Transverse colon (tissue), 4 donors: ENCODE data around the gene MX2. TPM values are rescaled to one million over a fixed set of nuclear protein-coding genes. Genes with fewer than 3 reads are reported as not detected.

ENCODE experiments used
- DNase-seq: peaks from one replicate; pipeline ENCODE4 v3.0.0-alpha.2; 2019
- H3K27ac ChIP-seq, 4 donors: fragments of 200-600 bp; sonication (generic); 2 replicates each; pipeline ENCODE4 v1.5.1; 2016 to 2018; ENCODE audit warnings: inconsistent platforms in 4 of 4
- H3K27me3 ChIP-seq: fragments of 200-600 bp; sonication (generic); 2 replicates; pipeline ENCODE4 v1.5.1; 2017; ENCODE audit warnings: inconsistent platforms
- H3K36me3 ChIP-seq, 4 donors: fragments of 200-600 bp; sonication (generic); 2 replicates each; pipeline ENCODE4 v1.5.1; 2017 to 2019; ENCODE audit warnings: inconsistent platforms in 4 of 4
- H3K4me1 ChIP-seq, 4 donors: fragments of 200-600 bp; sonication (generic); 2 replicates each; pipeline ENCODE4 v1.5.1; 2017 to 2020; ENCODE audit warnings: inconsistent platforms in 4 of 4
- H3K4me3 ChIP-seq, 4 donors: fragments of 200-600 bp; sonication (generic); 1 replicate in 1 of 4; 2 replicates in 3 of 4; pipeline versions ENCODE4 v1.5.1 to v1.6.1; 2017 to 2019; ENCODE audit warnings: inconsistent platforms in 4 of 4
- H3K9me3 ChIP-seq, 2 donors: fragments of 200-600 bp; sonication (generic); 2 replicates each; pipeline ENCODE4 v1.5.1; 2017 to 2019; ENCODE audit warnings: inconsistent platforms in 2 of 2
- EP300 ChIP-seq: sonication (generic); formaldehyde crosslinking; IDR thresholded peaks from one replicate; pipeline ENCODE4 v1.6.1; 2017; ENCODE audit warnings: antibody characterized with exemption, low read depth
- POLR2A ChIP-seq: fragments of 450-650 bp; IDR thresholded peaks from one replicate; pipeline ENCODE4 v1.6.1; 2016; ENCODE audit warnings: antibody characterized with exemption, mild to moderate bottlenecking, moderate library complexity
- POLR2AphosphoS5 ChIP-seq, 3 donors: sonication (generic); formaldehyde crosslinking; IDR thresholded peaks; one replicate each; pipeline ENCODE4 v1.6.1; 2016; ENCODE audit warnings: antibody characterized with exemption in 3 of 3
- WGBS, 2 donors: methylation state at CpG; one replicate each; pipeline ENCODE4 v1.1.5; 2018; ENCODE audit warnings: low coverage in 1 of 2; 5-methylcytosine and 5-hydroxymethylcytosine counted together
- in situ Hi-C, 4 donors: fragments of 200-750 bp; cut with MboI; loops; one replicate each; pipeline versions ENCODE4 v1.15.0 to v1.15.1; 2017; ENCODE audit warnings: low sequenced_read_pairs in 3 of 4, low pct_ligation_motif_present in 1 of 4, low pct_unique_long_range_greater_than_20kb in 1 of 4
- intact Hi-C: fragments of 100-400 bp; cut with DNase I; formaldehyde crosslinking; loops from one replicate; pipeline ENCODE4 v1.15.1; 2023; ENCODE audit warnings: low total_unique reads
- total RNA-seq, 4 donors: library from RNA; depleted of rRNA; stranded (reverse); fragments of >200 nt; gene quantifications; one replicate each; pipeline ENCODE4 v1.1.0, GENCODE V29; 2016
- TF ChIP-seq, protein P1 (sequence below), 5 experiments: fragments of 200-600 bp in 3 of 5; fragments of 450-650 bp in 2 of 5; sonication (generic) in 3 of 5; IDR thresholded peaks; 1 replicate in 2 of 5; 2 replicates in 3 of 5; pipeline ENCODE4 v1.5.1; 2016 to 2017; ENCODE audit warnings: antibody characterized with exemption in 5 of 5, inconsistent platforms in 3 of 5, mild to moderate bottlenecking in 2 of 5, moderate library complexity in 1 of 5

Gene MX2
- total RNA-seq, 4 donors from 2014 or later, result 3.4 to 16.9 (median 4.1) TPM

- Histone ChIP-seq H3K36me3 (peaks cover 0 to 39% (median 11%) of the 10 kb centered on the region in 4 donors), H3K27ac (no peak overlapping the region), H3K27me3 (no peaks in the 10 kb centered on the region), H3K9me3 (no peaks in the 10 kb centered on the region), H3K4me3 (no peak overlapping the region), H3K4me1 (no peaks in the 10 kb centered on the region)
- in situ Hi-C loops, result no loop called here
- WGBS, 2 donors, result 93 to 95% methylated on average over 2 of the region's 2 CpGs
- intact Hi-C loops, result loop anchor here (10.0 kb wide), 1 partner anchor 192 kb away; no protein-coding TSS in a partner anchor
- DNase-seq, result no peak
- TF ChIP-seq POLR2AphosphoS5 (IDR thresholded peaks at IDR 0.05) (no peak), POLR2A (no peak), EP300 (no peak)
- TF ChIP-seq, protein P1, sequence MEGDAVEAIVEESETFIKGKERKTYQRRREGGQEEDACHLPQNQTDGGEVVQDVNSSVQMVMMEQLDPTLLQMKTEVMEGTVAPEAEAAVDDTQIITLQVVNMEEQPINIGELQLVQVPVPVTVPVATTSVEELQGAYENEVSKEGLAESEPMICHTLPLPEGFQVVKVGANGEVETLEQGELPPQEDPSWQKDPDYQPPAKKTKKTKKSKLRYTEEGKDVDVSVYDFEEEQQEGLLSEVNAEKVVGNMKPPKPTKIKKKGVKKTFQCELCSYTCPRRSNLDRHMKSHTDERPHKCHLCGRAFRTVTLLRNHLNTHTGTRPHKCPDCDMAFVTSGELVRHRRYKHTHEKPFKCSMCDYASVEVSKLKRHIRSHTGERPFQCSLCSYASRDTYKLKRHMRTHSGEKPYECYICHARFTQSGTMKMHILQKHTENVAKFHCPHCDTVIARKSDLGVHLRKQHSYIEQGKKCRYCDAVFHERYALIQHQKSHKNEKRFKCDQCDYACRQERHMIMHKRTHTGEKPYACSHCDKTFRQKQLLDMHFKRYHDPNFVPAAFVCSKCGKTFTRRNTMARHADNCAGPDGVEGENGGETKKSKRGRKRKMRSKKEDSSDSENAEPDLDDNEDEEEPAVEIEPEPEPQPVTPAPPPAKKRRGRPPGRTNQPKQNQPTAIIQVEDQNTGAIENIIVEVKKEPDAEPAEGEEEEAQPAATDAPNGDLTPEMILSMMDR (IDR thresholded peaks at IDR 0.05), result no peak
These were observed 80.8 kb downstream of the MX2 start for GRCh38 chr21:41442481-41443186.

- WGBS, 2 donors, result 80 to 94% methylated on average over 1 to 7 of the region's 7 CpGs
- H3K27me3 ChIP-seq, result no peaks in the 10 kb centered on the region
- H3K36me3 ChIP-seq, result peaks cover 0 to 37% (median 11%) of the 10 kb centered on the region in 4 donors
- no peaks in the 10 kb centered on the region for H3K4me1 ChIP-seq
- TF ChIP-seq, protein P1 (IDR thresholded peaks at IDR 0.05), result no peak
- TF ChIP-seq EP300 (no peak), POLR2AphosphoS5 (IDR thresholded peaks at IDR 0.05) (no peak), POLR2A (no peak)
- no peak overlapping the region for H3K27ac ChIP-seq
- DNase-seq, result no peak
- in situ Hi-C loops, result no loop called here
- intact Hi-C loops, result loop anchor here (10.0 kb wide), 1 partner anchor 191 kb away; no protein-coding TSS in a partner anchor
- H3K9me3 ChIP-seq, result no peaks in the 10 kb centered on the region
- no peak overlapping the region for H3K4me3 ChIP-seq
These were observed 81.7 kb downstream of the MX2 start for GRCh38 chr21:41443562-41443961.

- peak; percentile 2 for DNase-seq
- no peak overlapping the region for H3K4me3 ChIP-seq
- H3K4me1 ChIP-seq, result no peaks in the 10 kb centered on the region
- peaks cover 0 to 37% (median 14%) of the 10 kb centered on the region in 4 donors for H3K36me3 ChIP-seq
- H3K27ac ChIP-seq, result no peak overlapping the region
- in situ Hi-C loops (no loop called here), intact Hi-C loops (loop anchor here (10.0 kb wide), 1 partner anchor 190 kb away; no protein-coding TSS in a partner anchor)
- TF ChIP-seq EP300, result no peak
- TF ChIP-seq POLR2A, result no peak
- TF ChIP-seq, protein P1 (IDR thresholded peaks at IDR 0.05), result no peak
- TF ChIP-seq POLR2AphosphoS5 (IDR thresholded peaks at IDR 0.05), result no peak
- 84 to 93% methylated on average over 2 to 10 of the region's 13 CpGs for WGBS, 2 donors
- no peaks in the 10 kb centered on the region for H3K27me3 ChIP-seq
- no peaks in the 10 kb centered on the region for H3K9me3 ChIP-seq
These were observed 83.1 kb downstream of the MX2 start for GRCh38 chr21:41444703-41445464.

- DNase-seq, result peak; percentile 1
- no peaks in the 10 kb centered on the region for H3K27me3 ChIP-seq
- 87 to 100% methylated on average over 2 to 7 of the region's 7 CpGs for WGBS, 2 donors
- no peaks in the 10 kb centered on the region for H3K9me3 ChIP-seq
- no peak overlapping the region for H3K27ac ChIP-seq
- H3K4me3 ChIP-seq, result no peak overlapping the region
- in situ Hi-C loops, result no loop called here
- TF ChIP-seq, protein P1 (IDR thresholded peaks at IDR 0.05), result no peak
- no peak for TF ChIP-seq EP300
- no peak for TF ChIP-seq POLR2A
- TF ChIP-seq POLR2AphosphoS5 (IDR thresholded peaks at IDR 0.05), result no peak
- no peaks in the 10 kb centered on the region for H3K4me1 ChIP-seq
- H3K36me3 ChIP-seq, result peaks cover 0 to 33% (median 16%) of the 10 kb centered on the region in 4 donors
- intact Hi-C loops, result loop anchor here (10.0 kb wide), 1 partner anchor 189 kb away; no protein-coding TSS in a partner anchor
These were observed 83.6 kb downstream of the MX2 start for GRCh38 chr21:41445465-41445862.
